ENCODE measurements around the gene AAR2.

Gene AAR2

DNA sequence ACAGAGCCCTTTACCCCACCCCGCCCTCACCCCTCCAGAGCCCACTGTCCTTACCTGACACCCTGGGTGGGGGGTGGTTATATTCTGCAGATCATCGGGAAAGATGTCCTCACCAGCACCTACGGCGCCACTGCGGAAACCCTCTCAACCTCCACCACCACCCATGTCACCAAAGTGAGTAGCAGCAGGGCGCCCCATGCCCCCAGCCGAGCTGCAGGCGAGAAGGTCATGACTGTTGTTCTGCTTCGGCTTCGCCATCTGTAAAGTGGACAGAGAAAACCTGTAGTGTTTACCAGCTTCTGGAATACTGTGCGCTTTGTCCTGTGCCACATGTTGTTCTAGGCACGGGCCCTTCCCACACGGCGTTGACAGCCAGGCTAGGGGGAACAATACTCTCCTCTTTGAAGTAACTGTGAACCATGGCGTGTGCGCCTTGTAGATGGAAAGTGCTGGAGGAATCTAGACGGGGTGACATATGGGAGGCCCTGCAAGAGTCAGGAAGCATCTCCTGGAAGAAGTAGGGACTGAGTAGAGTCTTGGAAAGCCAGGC, 16.5 kb upstream of the AAR2 start:
- DNase-seq, result no peak

DNA sequence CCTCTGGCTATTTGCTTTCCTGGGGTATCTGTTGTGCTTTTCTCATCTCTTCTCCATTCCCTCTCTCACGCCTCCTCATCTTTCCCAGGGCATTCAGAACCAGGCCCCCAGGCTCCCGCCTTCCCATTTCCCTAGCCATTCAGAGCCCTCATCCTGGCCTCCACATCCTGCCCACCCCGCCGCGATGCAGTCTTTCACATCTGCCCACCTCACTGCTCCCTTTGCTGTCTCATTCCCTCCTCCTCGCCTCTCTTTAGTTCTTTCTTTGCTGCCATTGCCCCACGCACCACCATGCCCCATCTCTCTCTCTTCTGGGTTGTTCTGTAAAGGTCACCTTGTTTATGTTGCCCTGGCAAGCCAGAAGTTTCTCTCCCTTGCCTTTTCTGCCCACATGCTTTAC, 10.6 kb upstream of the AAR2 start:
- DNase-seq, result no peak

DNA sequence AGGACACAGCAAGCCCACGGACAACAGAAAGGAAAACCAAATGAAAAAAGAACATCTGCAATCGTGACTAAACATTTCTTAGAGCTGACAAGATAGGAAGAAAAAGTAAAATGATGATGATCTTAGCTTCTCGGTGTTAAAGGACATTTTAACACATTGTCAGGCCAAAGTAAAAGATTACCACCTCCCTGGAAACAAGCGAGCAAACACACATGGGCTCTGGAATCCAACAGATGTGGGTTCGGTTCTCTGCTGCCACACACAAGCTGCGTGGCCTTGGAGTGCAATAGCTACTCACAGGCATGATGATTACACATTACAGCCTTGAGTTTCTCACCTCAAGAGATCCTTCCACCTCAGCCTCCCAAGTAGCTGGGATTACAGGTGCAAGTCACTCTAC, 7.5 kb upstream of the AAR2 start:
- no peak for DNase-seq

DNA sequence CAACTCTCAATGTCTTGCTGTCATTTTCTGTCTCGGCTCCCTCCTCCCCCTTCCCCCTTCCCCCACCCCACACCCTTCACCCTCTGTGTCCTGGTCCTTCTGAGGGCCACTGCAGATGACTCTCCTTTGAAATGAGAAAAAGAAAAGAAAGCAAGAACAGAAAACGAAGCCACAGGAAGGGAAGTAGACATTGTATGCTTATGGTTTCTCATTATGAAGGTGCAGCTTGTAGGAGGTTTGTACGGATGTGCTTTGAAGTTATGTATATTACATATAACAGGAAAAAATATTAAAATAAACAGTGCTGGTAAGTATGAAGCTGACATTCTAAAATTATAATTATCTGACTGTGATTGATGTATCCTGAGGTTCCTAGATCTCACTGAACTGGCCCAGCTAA, 6.3 kb upstream of the AAR2 start:
- no peak for DNase-seq

DNA sequence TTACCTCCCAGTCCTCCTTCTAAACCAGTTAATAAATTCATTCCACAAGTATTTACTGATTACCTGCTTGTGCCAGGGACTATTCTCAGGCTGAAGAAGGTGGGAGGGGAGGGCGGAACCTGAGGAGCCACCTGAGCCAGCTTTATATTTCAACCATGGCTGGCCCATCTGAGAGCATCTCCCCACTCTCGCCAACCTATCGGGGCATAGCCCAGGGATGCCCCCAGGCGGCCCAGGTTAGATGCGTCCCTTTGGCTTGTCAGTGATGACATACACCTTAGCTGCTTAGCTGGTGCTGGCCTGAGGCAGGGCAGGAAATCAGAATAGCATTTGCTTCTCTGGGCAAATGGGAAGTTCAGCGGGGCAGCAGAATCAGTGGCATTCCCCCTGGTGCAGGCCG, 4.9 kb upstream of the AAR2 start:
- no peak for DNase-seq

DNA sequence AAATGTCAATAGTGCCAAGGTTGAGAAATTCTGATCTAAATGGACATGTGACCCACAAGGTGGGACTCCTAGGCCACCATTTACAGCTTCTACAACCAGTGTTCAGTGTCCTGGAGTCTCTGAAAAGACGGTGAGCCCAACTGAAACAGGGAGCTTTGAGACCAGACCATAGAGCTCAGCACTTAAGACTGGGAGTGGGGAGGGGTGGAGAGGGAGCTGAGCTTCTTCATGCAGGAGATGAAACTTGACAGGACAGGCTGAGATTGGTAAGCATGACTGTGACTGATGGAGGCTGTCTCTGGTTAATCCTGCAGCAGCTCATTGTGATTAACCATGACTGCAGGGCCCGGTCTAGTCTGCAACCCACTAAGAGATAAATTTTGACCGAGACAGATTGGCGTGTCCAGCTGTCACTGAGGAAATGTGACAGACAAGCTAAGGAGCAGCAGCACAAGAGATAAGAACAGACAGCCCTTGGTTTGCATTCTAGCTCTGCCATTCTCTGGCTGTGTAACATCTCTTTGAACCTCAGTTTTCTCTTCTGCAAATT, 1.4 kb upstream of the AAR2 start:
- no peak for DNase-seq

DNA sequence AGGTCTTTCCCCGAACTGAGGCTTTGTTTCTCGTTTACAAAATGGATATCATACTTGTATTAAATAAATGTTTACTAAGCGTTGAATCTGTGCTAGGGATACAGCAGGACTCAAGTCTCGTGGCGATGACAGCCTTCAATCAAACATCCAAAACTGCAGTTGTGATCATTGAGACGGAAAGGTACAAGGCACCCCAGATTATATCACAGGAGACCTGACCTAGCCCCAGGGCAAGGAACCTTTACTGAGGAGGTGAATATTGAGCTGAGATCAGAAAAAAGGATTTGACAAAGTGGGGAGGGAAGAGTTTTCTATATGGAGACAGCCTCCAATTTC, 476 bp downstream of the AAR2 start:
- no peak for DNase-seq

DNA sequence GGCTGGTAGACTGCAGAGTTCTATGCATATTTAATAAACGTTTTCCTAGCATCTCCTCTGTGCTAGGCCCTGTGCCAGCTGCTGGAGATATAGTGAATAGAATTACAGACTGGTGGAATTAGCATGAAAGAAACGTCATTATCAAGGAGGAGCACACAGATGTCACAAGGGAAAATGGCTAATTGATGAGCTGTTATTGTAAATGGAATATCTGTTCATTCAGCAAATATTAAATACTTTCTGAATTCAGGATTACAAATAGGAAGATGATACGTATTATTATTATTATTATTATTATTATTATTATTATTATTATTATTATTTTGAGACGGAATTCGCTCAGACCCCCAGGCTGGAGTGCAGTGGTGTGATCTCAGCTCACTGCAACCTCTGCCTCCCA, 1.2 kb downstream of the AAR2 start:
- no peak for DNase-seq

DNA sequence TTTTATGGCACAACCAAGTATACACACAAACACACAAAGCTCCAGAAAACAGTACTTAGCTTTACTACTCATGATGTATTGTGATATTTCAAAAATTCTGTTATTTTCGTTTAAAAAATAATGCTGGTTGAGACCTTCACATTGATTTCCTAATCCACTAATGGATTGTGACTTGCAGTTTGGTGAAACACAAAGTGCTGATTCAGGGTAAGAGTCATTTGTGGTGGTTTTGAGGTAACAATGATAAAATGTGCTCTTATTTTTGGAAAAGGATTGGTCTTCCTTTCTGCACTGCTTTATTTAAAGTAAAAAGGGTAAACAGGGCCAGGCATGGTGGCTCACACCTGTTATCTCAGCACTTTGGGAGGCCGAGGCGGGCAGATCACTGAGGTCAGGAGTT, 1.9 kb downstream of the AAR2 start:
- DNase-seq, result no peak

DNA sequence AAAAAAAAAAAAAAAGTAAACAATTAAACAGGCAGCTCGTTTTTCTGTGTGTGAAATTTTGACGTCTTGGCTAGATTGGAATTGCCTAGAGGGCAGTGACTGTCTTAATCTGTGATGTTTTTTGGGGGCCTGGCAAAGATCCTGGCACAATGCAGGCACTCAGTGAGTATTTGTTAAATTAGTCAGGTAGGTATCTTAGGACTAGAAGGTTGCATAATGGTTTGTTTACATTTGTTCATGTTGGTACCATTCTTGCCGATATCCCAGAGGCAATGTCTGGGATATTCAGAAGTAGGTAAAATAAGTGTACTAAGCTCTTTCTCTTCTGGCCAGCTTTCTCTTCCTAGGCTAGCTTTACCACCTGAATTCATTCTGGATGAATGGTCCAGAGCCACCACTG, 2.5 kb downstream of the AAR2 start:
- no peak for DNase-seq

DNA sequence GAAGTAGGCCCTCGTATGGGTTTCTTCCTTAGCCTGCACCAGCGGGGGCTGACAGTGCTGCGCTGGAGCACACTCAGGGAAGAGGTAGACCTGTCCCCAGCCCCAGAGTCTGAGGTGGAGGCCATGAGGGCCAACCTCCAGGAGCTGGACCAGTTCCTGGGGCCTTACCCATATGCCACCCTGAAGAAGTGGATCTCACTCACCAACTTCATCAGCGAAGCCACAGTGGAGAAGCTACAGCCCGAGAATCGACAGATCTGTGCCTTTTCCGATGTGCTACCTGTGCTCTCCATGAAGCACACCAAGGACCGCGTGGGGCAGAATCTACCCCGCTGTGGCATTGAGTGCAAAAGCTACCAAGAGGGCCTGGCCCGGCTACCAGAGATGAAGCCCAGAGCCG, 3.8 kb downstream of the AAR2 start:
- DNase-seq, result no peak

DNA sequence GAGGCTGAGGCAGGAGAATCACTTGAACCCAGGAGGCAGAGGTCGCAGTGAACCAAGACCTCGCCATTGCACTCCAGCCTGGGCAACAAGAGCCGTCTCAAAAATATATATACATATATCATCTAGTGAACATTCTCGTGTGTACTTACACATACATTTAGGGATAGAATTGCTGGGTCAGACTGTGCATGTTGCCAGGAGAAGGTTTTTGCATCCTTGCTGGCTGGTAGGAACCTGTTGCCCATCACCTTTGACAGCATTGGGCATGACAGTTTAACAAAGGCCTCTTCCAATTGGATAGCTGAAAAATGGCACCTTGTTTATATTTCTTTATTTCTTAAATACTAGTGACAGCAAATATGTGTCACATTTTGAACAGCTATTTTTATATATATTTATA, 5.4 kb downstream of the AAR2 start:
- DNase-seq, result no peak

DNA sequence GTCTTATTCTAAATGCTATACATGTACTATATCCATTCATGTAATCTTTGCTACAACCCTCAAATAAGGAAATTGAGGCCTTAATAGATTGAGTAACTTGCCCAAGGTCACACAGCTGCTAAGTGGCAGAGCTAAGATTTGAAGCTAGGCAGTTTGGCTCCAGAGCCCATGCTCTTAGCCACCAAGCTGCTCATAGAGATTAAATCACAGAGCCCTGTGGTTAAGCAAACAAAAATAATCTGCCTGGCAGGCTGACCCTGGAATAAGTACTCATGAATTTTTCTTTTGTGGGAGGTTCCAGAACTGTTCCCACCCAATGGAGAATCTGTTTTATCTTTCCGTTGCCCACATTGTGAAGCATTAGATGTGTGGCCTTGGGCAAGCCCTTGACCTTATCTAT, 7.4 kb downstream of the AAR2 start:
- DNase-seq, result no peak

DNA sequence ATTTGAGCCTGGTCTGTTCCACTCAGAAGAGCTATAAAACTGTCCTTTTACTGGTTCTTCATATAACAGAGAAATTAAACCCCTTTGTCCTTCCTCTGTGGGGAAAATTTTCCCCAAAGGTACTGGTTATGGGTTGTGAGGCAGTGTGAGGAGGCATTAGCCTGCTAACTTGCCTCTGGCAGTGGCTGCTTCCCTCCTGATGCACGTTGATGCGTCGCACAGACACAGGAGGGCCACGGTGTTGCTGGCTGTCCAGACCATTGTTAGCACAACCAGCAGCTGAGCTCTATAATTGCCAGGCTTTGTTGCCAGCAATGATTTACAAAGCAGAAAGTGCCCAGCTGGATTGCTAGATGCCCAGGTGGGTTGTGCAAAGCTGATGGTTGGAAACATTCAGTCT, 10.1 kb downstream of the AAR2 start:
- DNase-seq, result no peak

DNA sequence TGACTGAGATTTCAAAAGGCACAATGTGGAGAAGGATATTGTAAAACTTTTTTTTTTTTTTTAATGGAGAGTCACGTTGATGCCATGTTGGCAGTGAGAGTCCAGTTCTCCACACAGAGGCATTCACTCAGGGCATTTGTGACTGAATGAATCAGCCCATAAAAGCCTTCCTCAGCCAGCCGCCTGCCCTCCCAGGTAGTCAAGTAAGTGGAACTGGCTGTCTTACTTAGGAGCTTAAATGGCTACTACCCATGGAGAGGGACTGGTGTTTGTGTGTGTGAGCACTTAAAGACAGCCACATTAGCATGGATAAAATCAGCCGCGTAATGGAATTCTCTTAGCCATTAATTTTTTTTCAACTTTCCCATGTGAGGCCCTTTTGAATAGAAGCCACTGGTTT, 12.6 kb downstream of the AAR2 start:
- no peak for DNase-seq

DNA sequence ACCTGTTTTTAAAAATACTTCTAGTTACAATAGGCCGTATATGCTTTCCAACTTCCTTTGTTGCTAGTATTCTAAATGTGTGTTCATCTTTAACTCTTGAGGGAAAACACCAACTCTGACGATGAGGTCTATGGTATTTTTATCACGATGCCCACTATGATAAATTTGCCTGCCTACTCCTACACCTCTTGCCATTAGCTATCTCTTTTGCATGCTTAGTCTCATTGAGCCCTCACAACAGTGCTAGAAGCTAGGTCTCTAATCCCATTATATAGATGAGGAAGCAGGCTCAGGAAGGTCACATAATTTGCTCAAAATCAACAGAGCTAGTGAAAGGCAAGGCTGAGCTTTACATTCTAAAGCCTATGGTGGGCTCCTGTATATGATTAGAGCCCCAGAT, 13.2 kb downstream of the AAR2 start:
- DNase-seq, result no peak

DNA sequence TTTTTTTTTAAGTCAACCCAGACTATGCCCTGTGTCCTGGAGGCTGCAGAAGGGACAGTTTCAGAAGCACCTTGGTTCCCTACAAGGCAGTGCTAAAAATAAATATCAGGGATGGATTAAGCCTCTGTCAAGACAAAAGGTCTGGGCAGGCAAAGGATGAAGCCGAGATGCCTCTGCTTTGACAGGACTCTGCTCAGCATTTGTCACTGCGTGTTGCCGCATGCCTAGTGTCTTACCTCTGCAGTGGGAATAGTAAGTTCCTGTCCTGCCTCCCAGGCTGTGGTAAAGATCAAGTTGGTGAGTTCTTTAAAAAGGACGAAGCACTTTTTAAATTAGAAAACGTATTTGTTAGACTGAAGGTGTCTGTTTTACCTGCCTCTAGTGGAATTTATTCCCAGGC, 15.1 kb downstream of the AAR2 start:
- no peak for DNase-seq

DNA sequence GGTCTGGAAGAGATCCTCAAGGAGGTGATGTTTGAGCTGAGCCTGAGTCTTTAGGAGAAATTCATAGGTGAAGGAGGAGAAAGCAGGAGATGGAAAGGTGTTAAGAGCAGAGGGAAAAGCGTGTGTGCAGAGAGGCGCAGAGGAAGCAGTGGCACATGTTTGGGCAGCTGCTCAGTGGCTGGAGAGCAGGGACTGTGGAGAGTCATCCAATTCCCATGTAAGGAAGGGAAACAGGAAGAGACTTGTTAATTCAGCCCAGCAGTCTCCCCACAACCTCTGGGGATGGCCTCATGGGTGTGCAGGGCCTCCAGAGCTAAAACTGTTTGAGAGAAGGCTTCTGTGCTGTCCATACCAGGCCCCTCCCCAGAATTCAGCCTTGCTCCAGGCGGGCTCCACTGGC, 16.2 kb downstream of the AAR2 start:
- DNase-seq, result no peak

DNA sequence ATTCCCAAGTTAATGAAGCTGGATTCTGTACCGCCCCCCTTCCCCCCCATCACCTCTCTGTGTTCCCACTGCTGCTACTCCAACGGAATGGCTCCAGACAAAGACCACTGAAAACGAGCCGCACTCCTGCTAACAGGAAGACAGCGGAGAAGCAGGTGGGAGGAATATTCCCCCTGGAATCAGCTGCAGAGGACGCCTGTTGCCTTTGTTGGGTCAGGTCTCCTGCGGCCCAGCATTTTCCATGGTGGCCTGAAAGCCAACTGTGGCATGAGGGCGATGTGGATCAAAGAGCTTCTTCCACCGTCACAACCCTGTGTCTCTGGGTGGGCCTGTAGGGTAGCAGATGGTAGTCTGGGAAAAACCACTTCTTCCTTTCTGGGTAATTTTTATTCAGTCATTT, 16.8 kb downstream of the AAR2 start:
- DNase-seq, result no peak

DNA sequence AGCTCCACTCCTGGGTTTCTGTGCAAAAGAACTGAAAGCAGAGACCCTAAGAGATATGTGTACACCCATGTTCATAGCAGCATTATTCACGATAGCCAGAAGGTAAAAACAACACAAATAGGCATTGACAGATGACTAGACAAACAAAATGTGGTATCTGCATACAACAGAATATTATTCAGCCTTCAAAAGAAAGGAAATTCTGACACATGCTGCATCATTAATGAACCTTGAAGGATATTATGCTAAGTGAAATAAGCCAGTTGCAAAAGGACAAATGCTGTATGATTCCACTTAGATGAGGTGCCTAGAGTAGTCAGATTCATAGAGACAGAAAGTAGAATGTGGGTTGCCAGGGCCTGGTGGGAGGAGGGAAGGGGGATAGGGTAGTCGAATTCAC, 17.8 kb downstream of the AAR2 start:
- no peak for DNase-seq

DNA sequence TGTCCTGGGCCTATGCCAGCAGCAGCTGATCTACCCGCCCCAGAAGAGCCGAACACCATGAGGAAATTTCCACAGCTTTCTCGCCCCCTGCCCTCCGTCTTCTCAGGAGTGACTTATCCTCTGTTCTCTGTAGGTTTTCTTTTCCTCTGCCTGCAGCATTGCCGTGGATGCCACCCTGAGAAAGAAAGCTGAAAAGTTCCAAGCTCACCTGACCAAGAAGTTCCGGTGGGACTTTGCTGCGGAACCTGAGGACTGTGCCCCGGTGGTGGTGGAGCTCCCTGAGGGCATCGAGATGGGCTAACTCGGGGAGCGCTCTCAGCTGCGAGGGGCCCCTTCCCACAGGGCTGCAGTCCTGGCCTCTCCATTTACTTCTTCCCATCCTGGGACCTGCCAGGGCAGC, 19.2 kb downstream of the AAR2 start:
- DNase-seq, result no peak

DNA sequence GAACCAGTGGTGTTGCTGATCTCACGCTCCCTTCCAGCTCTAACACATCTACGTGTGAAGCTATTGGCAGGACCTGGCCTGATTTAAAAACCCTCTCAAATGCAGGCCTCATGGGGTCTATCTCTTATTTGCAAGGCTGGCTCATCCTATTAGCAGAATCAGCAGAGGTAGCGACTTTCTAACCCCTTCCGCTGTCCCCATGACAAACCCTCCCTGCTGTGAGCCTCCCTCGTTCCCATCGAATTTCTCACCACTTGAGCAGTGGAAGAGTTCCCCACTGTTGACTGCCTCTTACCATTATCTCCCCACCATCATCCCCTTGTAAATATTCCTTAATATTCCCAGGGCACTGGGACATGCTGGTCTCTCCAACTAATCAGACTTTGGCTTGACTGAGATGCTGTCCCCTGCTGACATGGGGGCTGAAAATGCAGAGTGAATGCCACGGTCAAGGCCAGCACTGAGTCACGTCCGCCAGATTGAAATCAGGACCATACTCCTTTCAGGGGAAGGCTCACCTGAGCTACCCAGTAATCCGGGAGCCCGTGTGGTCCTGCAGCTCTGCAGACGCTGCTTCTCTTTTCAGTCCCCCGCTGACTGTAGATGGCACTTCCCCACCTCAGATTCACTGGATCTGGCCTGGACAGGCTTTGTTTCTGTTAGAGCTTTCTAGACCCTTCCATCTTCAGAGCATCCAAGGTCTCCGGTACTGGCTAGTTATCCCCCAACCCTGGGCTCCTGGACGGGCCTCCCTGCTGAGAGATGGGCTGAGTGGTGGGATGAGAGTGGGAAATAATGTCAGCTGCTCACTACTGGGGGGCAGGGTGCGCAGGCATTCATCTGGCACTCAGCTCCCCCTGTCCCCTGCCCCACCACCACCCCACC, 23.1 kb downstream of the AAR2 start:
- DNase-seq, result no peak

DNA sequence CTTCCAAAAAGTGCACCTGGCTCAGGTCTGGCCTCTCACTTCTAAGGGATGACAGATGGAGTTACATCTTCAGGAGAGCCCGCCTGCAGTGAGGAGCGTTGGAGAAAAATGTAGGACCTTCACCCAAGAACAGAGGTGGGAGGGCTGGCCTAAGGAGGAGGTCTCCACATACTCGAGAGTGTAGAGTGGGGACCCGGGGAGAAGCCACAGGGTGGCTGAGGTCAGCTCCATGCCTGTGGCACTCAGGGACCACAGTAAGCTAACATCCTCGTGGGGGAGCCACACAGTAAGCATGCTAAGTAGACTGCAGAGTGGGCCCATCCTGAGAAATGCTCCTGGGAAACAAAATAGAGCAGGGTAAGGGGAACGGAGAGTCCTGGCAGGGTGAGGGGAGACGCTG, 24.0 kb downstream of the AAR2 start:
- no peak for DNase-seq

DNA sequence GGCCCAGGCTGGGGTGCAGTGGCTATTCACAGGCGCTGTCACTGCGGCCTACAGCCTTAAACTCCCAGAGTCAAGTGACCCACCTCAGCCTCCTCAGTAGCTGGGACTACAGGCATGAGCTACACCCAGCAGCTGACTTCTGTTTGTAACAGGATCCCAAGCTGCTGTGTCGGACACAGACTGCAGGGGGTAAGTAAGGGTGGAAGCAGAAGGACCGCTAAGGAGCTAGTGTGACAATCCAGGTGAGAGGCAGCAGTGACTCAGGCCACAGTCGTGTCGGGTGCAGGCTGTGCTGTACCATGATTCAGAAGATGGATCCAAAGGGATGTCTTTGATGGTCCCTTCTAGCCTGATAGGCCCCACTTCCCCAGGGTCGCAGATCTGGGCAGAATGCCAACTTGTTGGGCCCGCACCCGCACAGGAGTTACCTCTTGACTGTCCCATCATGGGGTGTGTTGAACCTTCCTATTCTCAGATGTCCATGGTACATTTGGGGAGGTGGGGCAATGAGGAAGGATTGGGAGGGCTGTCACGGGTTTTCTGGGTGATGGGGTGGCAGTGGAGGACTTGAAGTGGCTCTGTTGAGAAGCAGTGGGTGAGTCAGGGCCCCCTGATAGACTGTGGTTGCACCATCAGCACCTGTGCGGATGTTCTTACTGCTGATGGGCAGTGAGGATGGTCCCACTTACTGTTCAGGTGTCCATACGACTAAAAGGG, 25.3 kb downstream of the AAR2 start:
- DNase-seq, result no peak
